HG03378 (cell line): ENCODE results near the gene CCBE1.

Experiments
- ATAC-seq: cut with Tn5 transposase; IDR thresholded peaks from one replicate; pipeline ENCODE4 v1.9.1; 2021; ENCODE audit warnings: mild to moderate bottlenecking, moderate library complexity; ENCODE audit not compliant: unreplicated experiment

CCBE1 gene

GRCh38 chr18:59624369-59624765 is 72.9 kb downstream of the CCBE1 start:
- no peak for ATAC-seq

- ATAC-seq = no peak
Measured at GRCh38 chr18:59623456-59624368, 73.5 kb downstream of the CCBE1 start.

GRCh38 chr18:59621027-59621426 is 76.2 kb downstream of the CCBE1 start:
- no peak for ATAC-seq

GRCh38 chr18:59620381-59620780 is 76.8 kb downstream of the CCBE1 start:
- no peak for ATAC-seq

GRCh38 chr18:59619816-59620215 is 77.4 kb downstream of the CCBE1 start:
- no peak for ATAC-seq

GRCh38 chr18:59617468-59617932 is 79.7 kb downstream of the CCBE1 start:
- ATAC-seq = no peak

- no peak for ATAC-seq
Measured at GRCh38 chr18:59616501-59616900, 80.7 kb downstream of the CCBE1 start.

GRCh38 chr18:59613903-59614302 is 83.3 kb downstream of the CCBE1 start:
- no peak for ATAC-seq

GRCh38 chr18:59612381-59612780 is 84.8 kb downstream of the CCBE1 start:
- ATAC-seq = no peak

- ATAC-seq = no peak
Measured at GRCh38 chr18:59610546-59611140, 86.6 kb downstream of the CCBE1 start.

GRCh38 chr18:59609654-59610053 is 87.6 kb downstream of the CCBE1 start:
- no peak for ATAC-seq

GRCh38 chr18:59607471-59607870 is 89.8 kb downstream of the CCBE1 start:
- ATAC-seq = no peak

GRCh38 chr18:59607078-59607379 is 90.2 kb downstream of the CCBE1 start:
- ATAC-seq = no peak

GRCh38 chr18:59606193-59607077 is 90.8 kb downstream of the CCBE1 start:
- no peak for ATAC-seq

GRCh38 chr18:59605633-59606192 is 91.5 kb downstream of the CCBE1 start:
- no peak for ATAC-seq

GRCh38 chr18:59604877-59605276 is 92.3 kb downstream of the CCBE1 start:
- no peak for ATAC-seq

- ATAC-seq = no peak
Measured at GRCh38 chr18:59597049-59597448, 100.2 kb downstream of the CCBE1 start.

- ATAC-seq = no peak
Measured at GRCh38 chr18:59593291-59593717, 103.9 kb downstream of the CCBE1 start.

- ATAC-seq = no peak
Measured at GRCh38 chr18:59592624-59593023, 104.6 kb downstream of the CCBE1 start.

GRCh38 chr18:59582395-59582794 is 114.8 kb downstream of the CCBE1 start:
- ATAC-seq = no peak

- no peak for ATAC-seq
Measured at GRCh38 chr18:59579509-59579908, 117.7 kb downstream of the CCBE1 start.
